ENCODE data around the gene SYT13.

The SYT13 gene

DNA sequence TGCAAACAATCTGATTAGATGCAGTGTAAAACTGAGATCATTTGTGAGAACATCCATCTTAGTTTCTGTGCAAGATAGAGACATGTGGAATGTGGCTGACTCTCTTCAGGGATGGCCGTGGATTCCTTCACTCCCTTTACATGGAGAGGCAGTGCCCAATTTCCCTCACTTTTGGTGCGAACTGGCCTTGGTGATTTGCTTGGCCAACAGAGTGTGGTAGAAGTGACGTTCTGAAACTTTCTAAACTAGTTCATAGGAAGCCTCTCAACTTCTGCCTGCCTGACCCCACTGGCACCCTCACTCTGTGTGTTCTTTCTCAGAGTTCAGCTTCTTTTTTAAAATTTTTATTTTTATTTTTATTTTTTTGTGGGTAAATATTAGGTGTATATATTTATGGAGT, 9.9 kb upstream of the SYT13 start:
- TF ChIP-seq GATA3 (IDR thresholded peaks at IDR 0.05; ENCODE audit: low read depth, low read length) = no peak

DNA sequence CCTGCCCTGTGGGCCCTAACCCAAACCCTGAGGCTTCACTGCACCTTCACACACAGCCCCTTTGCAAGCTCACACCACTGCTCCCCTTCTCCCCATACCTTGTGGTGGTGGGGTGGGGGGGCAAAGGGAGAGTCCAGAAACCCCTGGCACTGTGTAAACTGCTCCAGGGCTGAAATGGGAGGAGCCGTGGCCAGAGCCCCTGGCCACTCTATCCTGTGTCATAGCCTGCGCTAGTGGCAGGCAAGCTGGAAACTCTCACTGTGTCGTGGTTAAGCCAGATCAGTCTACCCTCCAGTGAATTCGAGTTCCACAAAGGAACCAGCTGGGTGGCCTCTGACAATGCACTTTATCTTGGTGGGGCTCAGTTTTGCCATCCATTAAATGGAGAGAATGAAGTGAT, 8.4 kb upstream of the SYT13 start:
- TF ChIP-seq GATA3 (IDR thresholded peaks at IDR 0.05; ENCODE audit: low read depth, low read length) (no peak), GATA2 (IDR thresholded peaks at IDR 0.05; ENCODE audit: low read depth, low read length) (no peak)

DNA sequence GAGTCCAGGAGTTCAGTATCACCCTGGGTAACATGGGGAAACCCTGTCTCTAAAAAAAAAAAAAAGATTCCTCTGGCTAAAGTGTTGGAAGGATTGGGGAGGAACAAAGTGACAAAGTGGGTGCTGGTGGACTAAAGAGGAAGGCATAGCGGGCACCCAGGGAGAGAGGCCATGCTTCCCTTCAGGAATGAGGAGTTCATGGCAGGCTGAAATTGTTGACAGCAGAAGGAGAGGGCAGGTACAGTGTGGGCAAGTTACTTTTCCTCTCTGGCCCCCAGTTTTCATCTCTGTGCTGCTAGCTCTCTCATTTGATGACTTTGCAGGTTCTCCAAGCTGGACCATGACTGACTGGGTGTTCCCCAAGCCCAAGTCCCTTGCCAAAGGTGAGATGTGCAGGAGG, 4.4 kb upstream of the SYT13 start:
- TF ChIP-seq GATA3 (IDR thresholded peaks at IDR 0.05; ENCODE audit: low read depth, low read length) (no peak), GATA2 (IDR thresholded peaks at IDR 0.05; ENCODE audit: low read depth, low read length) (no peak)

DNA sequence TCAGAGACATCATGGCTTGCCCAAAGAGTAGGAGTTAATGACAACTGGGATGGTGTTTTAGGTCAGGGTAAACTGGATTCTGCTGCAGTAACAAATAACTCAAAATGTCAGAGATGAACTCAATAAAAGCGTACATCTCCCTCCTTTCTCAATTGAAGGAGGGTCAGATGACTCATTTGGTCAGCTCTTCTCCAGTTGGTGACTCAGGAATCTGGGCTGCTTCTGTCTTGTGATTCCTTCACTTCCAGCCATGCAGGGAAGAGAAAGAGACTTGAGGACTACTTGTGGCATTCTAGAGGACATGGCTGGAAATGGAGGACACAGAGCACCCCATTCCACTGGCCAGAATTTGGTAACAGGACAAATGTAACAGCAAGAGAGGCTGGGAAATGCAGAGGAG, 3.2 kb upstream of the SYT13 start:
- TF ChIP-seq GATA3 (IDR thresholded peaks at IDR 0.05; ENCODE audit: low read depth, low read length) (no peak), GATA2 (IDR thresholded peaks at IDR 0.05; ENCODE audit: low read depth, low read length) (no peak)

DNA sequence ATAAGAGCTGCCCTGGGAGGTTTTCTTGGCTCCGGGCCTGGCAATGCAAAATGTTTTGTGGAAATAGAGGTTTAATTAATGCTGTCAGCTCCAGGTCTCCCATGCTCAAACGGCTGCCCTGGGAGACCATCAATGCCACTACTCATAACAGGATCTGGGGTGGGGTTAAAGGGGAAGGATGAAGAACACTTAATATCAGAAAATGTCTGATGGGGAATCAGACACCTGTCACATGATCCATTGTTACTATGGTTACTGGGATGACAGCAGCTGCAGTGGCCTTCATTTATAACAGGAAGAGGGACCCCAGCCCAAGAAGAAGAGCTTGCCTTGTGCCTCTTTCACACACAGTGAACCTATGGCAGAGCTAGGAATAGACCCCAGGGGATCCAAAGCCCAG, 2.2 kb upstream of the SYT13 start:
- TF ChIP-seq GATA3 (IDR thresholded peaks at IDR 0.05; ENCODE audit: low read depth, low read length) (no peak), GATA2 (IDR thresholded peaks at IDR 0.05; ENCODE audit: low read depth, low read length) (no peak)

DNA sequence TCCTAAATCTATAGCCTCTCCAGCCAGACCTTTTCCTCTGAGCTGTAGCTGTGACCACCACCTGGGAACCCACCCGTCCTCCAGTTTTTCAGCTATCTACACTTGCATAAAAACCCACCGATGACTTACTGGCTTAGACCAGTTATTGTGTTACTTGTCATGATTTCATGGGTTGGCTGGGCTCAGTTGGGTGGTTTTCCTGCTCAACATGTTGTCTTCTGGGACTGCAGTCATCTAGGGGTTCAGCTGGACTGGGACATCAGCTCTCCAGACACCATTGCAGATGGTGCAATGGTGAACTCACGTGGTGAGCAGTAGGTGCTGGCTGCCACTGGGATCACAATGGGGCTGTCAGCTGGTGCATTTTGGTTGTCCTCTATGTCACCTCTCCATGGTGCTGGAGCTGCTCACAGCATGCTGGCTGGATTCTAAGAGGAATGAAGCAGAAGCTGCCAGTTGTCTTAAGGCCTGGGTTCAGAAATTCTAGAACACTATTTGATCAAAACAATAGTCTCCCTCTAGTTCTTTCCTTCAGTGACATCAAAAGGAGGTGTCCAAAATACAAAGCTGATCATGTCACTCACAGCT, 1.3 kb upstream of the SYT13 start:
- TF ChIP-seq GATA3 (IDR thresholded peaks at IDR 0.05; ENCODE audit: low read depth, low read length) (no peak), GATA2 (IDR thresholded peaks at IDR 0.05; ENCODE audit: low read depth, low read length) (no peak)

DNA sequence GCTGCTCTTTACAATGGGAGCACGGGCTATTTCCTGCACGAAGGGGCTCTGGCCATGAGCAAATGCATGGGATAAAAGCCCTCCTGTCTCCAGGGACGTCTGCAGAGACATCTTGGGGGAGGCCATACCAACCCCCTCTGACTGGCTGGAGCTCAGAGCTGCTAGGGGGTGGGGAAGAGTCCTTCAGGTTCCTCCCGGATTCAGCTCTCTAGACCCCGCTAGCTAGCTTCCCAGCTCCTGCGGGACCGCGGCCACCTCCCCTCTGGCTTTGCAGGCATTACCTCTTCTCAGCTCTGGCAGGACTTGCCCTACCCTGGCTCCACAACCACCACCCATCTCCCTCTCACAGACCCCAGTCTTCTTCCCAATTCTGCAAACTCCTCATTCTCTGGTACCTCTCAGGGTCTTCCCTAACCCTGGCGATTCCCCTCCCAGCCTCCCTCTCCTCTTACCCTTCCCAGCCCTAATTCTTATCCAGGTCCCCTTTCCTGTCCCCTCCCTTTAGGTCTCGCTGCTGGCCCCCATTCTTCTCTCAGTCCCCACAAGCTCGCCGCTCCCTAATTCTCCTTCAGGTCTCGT, 802 bp downstream of the SYT13 start:
- TF ChIP-seq GATA3 (IDR thresholded peaks at IDR 0.05; ENCODE audit: low read depth, low read length) (no peak), GATA2 (IDR thresholded peaks at IDR 0.05; ENCODE audit: low read depth, low read length) (no peak)

DNA sequence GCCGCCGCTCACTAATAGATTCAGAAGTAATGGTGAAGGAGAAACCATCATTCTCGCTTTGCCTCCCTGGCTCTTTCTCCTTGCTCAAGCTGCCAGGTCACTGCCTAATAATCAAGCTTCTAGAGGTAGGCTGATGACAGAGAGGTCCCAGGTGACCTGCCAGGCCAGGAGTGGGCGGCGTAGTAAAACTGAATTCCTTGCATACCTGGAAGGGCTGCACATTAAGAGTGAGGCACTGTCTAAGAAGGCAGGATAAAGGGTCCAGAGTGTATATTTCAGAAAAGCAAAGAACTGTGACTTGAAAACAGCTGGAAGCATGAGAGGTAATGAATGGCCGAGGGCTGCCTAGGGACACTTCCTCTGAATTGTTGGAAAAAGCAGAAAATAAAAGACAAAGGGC, 4.1 kb downstream of the SYT13 start:
- no peak for TF ChIP-seq GATA3 (IDR thresholded peaks at IDR 0.05; ENCODE audit: low read depth, low read length)
- no peak for TF ChIP-seq GATA2 (IDR thresholded peaks at IDR 0.05; ENCODE audit: low read depth, low read length)

DNA sequence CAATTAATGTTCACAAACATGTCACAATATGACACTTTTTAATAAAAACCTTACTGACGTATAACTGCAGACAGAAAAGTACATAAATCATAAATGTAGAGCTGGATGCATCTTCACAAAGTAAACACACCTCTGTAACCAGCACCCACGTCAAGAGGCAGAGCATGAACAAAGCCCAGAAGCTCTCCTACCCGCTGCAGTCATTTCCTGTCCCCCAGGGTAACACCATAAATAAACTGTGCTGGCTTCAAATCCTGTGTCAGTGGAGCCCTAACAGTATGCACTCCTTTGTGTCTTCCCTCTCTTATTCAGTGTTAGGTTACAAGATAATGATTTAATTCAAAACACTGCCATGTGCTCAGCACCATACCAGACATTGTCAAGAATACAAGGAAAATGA, 5.7 kb downstream of the SYT13 start:
- no peak for TF ChIP-seq GATA3 (IDR thresholded peaks at IDR 0.05; ENCODE audit: low read depth, low read length)

DNA sequence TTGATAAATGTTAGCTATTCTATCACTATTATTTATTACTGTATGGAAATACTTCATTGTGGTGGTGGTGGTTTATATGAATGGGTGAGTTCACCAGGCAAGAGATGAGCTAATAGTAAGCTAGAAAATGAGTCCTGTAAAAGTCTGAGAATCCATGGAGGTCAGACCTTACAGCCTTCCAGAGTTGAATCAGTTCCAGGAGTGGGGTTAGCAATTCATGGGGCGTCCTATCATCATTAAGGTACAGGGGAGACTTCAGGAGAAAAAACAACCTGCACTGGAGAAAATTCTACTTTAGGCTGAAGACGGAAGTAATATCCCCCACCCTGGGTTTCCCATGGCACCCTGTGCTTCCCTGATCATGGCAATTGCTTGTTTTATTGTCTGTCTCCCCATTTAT, 6.5 kb downstream of the SYT13 start:
- TF ChIP-seq GATA2 (IDR thresholded peaks at IDR 0.05; ENCODE audit: low read depth, low read length) = no peak
- TF ChIP-seq GATA3 (IDR thresholded peaks at IDR 0.05; ENCODE audit: low read depth, low read length) = no peak

DNA sequence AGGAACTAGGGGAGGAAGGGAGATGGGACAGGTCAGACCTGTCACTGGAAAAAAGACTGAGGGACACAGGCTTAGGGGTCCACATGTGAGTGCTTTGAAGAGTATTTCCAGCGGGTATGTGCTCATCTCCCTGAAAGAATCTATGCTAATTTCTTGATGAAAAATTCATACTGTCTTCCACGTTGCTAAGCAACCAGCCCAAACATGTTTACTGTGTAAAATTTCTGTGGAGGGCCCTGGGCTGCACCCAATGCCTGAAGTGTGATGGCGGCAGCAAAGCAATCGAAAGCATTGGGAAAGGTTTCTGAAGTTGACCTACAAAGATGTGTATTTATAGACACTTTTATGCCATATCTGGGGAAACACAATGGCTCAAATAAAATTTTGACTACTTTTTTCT, 7.4 kb downstream of the SYT13 start:
- TF ChIP-seq GATA3 (IDR thresholded peaks at IDR 0.05; ENCODE audit: low read depth, low read length) (no peak), GATA2 (IDR thresholded peaks at IDR 0.05; ENCODE audit: low read depth, low read length) (no peak)

DNA sequence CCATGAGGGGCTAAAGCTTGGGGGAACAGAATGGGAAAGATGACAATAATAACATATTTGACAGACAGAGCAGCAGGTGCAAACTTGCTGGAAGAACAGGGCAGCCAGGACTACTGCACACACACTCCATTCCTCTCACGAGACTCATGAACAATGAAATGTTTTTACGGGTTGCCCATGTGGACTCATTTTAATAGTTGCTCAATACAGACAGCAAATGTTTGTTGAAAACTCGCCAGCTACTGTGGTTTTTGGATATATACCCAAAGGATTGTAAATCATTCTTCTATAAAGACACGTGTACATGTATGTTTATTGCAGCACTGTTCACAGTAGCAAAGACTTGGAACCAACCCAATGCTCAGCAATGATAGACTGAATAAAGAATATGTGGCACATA, 10.3 kb downstream of the SYT13 start:
- TF ChIP-seq GATA2 (IDR thresholded peaks at IDR 0.05; ENCODE audit: low read depth, low read length) (no peak), GATA3 (IDR thresholded peaks at IDR 0.05; ENCODE audit: low read depth, low read length) (no peak)

DNA sequence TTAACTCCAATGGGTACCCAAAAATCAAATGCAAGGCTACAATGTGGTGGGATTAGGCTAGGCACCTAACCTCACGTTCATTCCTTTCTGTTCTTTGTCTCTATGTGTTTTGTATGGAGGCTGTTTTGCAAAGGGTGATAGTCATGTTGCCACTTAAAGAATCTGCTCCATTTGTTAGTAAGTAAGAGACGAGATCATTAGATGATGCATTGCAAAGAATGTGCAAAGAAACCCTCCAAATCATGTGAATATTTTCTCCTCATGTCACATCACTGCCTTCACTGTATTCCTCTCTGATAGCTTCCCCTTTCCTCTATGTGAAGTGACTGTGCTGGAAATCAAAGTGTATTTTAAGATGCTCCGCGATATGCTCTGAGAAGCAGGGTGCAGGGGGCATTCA, 11.9 kb downstream of the SYT13 start:
- TF ChIP-seq GATA2 (IDR thresholded peaks at IDR 0.05; ENCODE audit: low read depth, low read length) = no peak
- TF ChIP-seq GATA3 (IDR thresholded peaks at IDR 0.05; ENCODE audit: low read depth, low read length) = no peak

DNA sequence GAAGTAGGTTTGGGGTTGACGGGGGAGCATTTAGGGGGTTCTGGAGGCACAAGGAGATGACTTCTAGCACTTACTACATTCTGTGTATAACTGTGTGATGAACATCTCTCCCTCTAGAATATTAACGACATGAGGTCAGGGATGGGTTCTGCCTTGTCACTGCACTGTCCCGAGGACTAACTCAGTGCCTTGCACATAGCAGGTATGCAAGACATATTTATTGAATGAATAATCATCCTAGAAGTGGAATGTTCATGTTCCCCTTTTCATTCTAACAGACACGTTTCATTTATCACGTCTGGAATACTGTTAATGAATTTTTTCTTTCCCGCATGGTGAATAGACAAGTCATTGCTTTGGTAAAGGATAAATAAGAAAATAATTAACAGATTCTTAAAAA, 12.6 kb downstream of the SYT13 start:
- TF ChIP-seq GATA3 (IDR thresholded peaks at IDR 0.05; ENCODE audit: low read depth, low read length) = no peak
- no peak for TF ChIP-seq GATA2 (IDR thresholded peaks at IDR 0.05; ENCODE audit: low read depth, low read length)

DNA sequence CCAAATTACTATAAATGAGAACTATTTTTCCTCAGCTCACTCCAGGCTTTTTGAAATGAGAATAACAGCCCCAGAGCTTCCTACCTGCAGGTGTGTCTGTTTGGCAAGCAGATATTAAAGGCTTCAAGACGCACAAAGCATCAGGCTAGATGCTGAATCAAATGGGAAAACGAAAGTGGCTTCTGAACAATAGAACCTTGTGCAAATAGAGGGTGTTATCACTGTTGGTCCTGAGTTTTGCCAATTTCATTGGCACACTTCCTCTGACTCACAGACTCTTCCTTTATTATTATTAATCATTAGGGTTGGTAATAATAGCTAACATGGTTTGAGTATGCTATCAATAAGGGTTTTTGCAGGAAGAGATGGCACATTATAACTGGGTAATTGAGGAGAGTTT, 13.4 kb downstream of the SYT13 start:
- TF ChIP-seq GATA2 (IDR thresholded peaks at IDR 0.05; ENCODE audit: low read depth, low read length) = no peak

All from SH-SY5Y (cell line).